AG04449 (cell line): ENCODE measurements around the gene CACNA1B.

ENCODE experiments used
- CTCF ChIA-PET: fragments of 350-600 bp; formaldehyde crosslinking; extraction: SDS; loops from one replicate; lab custom pipeline; 2021; ENCODE audit warnings: antibody characterized with exemption; lab: Yijun Ruan, JAX
- POLR2A ChIA-PET: fragments of 400-600, 350-600 bp; formaldehyde crosslinking; extraction: SDS; loops from one replicate; lab custom pipeline; 2020; ENCODE audit warnings: antibody characterized with exemption, inconsistent platforms; lab: Yijun Ruan, JAX
- DNase-seq: peaks from one replicate; pipeline ENCODE4 v3.0.0-alpha.2; 2010; ENCODE audit warnings: low read depth, low spot score
- H3K4me3 ChIP-seq: 2 replicates; pipeline ENCODE4 v1.5.1; 2011; ENCODE audit warnings: low read depth, mild to moderate bottlenecking, control low read depth, low read length
- TF ChIP-seq, protein P1 (sequence below): IDR thresholded peaks from one replicate; pipeline ENCODE4 v1.5.1; 2011; ENCODE audit warnings: mild to moderate bottlenecking, moderate library complexity, low read length, control low read depth, inconsistent platforms; ENCODE audit not compliant: insufficient read depth; ENCODE audit errors: missing control alignments

Gene CACNA1B

GRCh38 chr9:138064547-138064946 is 187.0 kb downstream of the CACNA1B start:
- DNase-seq = no peak
- H3K4me3 ChIP-seq = no peak overlapping the region
- ChIA-PET CTCF (no interaction called here), POLR2A (no interaction called here)
- TF ChIP-seq, protein P1, sequence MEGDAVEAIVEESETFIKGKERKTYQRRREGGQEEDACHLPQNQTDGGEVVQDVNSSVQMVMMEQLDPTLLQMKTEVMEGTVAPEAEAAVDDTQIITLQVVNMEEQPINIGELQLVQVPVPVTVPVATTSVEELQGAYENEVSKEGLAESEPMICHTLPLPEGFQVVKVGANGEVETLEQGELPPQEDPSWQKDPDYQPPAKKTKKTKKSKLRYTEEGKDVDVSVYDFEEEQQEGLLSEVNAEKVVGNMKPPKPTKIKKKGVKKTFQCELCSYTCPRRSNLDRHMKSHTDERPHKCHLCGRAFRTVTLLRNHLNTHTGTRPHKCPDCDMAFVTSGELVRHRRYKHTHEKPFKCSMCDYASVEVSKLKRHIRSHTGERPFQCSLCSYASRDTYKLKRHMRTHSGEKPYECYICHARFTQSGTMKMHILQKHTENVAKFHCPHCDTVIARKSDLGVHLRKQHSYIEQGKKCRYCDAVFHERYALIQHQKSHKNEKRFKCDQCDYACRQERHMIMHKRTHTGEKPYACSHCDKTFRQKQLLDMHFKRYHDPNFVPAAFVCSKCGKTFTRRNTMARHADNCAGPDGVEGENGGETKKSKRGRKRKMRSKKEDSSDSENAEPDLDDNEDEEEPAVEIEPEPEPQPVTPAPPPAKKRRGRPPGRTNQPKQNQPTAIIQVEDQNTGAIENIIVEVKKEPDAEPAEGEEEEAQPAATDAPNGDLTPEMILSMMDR = no peak

DNA sequence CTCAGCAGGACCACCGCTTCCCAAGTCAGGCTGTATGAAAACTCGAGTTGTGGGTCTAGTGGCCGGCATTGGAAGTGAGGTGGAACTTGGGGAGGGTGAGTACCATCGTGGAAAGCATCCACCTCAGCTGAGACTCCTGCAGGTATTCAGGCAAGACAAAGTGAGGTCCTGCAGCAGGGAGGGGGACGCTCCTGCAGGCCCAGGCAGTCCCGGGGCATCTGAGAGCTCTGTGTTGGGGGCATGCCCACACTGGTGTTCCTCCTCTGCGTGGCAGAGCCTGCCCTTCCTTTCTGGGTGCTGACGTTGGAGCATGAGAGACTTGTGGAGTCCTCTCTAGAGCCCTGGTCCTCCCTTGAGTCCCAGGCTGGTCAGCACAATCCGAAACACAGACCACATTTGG is 187.7 kb downstream of the CACNA1B start:
- H3K4me3 ChIP-seq = no peak overlapping the region
- TF ChIP-seq, protein P1 = no peak
- DNase-seq = no peak
- POLR2A ChIA-PET = no interaction called here
- CTCF ChIA-PET = no interaction called here

DNA sequence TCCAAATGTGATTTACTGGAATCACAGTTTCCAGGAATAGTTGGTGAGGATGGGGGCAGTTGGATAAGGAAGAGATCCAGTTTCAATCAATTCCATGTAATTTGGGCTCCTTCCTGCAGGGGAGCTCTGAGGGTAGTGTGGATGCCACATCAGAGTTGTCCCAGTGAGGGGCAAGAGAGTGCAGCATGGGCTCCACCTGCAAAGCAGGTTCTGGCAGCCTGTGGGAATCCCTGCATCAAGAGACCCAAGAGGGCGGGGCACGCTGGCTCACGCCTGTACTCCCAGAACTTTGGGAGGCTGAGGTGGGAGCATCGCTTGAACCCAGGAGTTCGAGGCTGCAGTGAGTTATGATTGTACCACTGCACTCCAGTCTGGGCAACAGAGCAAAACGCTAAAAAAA is 188.5 kb downstream of the CACNA1B start:
- DNase-seq = no peak
- TF ChIP-seq, protein P1 = no peak
- H3K4me3 ChIP-seq = no peak overlapping the region
- ChIA-PET POLR2A (no interaction called here), CTCF (no interaction called here)

DNA sequence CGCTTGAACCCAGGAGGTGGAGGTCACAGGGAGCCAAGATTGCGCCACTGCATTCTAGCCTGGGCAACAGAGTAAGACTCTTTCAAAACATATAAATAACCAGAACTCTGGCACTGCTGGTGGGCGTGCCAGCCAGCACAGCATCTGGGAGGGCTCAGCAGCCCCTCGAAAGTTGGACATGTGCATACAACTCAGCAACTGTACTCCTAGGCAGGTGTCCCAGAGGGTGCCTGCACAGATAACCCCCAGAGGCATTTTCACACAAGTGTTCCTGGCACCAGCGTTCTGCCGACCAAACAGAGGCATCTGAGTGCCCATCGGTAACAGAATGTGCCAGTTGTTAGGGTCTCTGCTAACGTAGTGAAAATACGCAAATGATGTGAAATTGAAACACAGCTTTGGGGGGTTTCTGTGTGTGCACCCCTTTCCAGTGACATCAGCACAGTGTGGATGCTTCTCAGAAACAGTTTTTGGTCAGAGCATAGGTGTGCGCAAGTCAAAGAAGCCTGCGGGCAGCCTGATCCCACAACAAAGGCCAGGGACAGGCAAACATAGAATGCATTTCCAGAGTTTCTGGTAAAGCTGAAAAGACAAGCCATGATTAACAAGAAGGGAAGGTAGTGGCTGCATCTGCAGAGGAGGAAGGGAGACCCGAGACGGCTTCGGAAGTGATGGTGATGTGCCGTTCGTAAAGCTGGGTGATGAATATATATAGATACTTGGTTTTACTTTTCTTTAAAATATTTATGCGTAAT is 190.2 kb downstream of the CACNA1B start:
- CTCF ChIA-PET = interaction anchor here (0.8 kb wide), 1 partner anchor 14 kb away, joined by 3 read pairs; no protein-coding TSS in a partner anchor
- TF ChIP-seq, protein P1 = no peak
- DNase-seq = no peak
- H3K4me3 ChIP-seq = no peak overlapping the region
- POLR2A ChIA-PET = no interaction called here

DNA sequence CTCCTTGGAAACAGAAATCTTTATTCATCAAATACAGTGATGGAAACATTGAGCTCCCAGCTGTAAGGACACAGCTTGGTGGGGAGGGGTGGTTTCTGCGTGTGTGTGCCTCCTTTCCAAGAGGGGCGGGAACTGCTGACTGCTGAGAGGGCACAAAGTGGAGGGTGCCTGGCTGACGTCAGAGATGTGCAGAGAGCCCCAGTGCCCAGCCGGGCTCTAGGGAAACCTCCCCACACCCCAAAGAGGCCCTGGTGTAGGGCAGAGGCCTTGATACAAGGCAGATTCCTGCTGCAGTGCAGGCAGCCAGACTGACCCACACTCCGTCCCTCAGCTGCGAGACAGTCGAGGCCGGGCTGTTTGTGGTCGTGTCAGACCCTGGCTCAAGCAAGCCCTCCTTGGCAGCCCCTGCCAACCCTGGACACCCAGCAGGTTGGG is 191.0 kb downstream of the CACNA1B start:
- no peak for DNase-seq
- CTCF ChIA-PET = no interaction called here
- POLR2A ChIA-PET = no interaction called here
- TF ChIP-seq, protein P1 = no peak
- H3K4me3 ChIP-seq = no peak overlapping the region

DNA sequence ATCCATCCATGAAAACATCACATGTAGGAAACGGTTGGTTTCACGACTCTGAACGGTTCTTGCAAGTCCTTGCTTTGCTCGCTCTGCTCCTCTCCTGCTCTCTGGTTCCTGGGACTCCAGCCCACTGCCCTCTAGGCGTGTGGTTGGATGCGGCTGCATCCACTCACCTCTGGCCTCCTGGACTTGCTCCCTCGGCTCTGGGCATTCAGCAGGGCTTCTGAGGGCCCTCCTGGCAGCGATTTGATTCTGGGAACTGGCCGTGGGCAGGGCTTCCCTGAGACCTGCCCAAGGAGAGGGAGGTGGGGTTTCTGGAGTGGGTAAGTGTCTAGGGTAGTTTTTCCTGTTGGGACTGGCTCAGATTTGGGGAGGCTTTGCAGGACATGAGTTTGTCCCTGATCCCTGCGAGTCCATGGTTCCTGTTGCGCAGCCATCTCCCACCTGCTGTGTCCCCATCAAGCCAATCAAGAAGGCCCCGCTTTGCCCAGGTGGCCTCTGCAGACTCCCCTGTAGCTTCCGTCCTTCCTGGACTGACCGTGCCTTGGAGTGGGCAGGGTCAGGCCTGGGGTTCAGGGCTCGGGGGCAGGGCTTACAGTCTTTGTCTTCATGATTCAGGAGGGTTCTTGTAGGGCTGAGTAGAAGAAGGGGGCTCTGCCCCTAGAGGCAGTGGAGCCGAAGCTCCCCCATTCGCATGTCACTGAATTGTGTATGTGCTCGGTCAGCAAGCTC is 192.3 kb downstream of the CACNA1B start:
- POLR2A ChIA-PET = no interaction called here
- no peak for DNase-seq
- no peak overlapping the region for H3K4me3 ChIP-seq
- TF ChIP-seq, protein P1 = no peak
- CTCF ChIA-PET = no interaction called here
